Effector CD8-positive, alpha-beta T cell (primary cell): ENCODE data around the gene BNC2.
"Not testable (repeated sequence)": the region's sequence is repeated elsewhere in the genome, so short reads cannot be mapped to it uniquely, and the experiment has no call there.

Experiments
- DNase-seq: peaks from one replicate; lab custom pipeline; 2025; lab: John Stamatoyannopoulos, UW

The BNC2 gene

GRCh38 chr9:16500386-16500785 is 370.1 kb downstream of the BNC2 start:
- no peak for DNase-seq

GRCh38 chr9:16499892-16500291 is 370.6 kb downstream of the BNC2 start:
- no peak for DNase-seq

GRCh38 chr9:16496908-16497307 is 373.6 kb downstream of the BNC2 start:
- DNase-seq: no peak

- no peak for DNase-seq
Measured at GRCh38 chr9:16487915-16488314, 382.6 kb downstream of the BNC2 start.

- DNase-seq: no peak
Measured at GRCh38 chr9:16485575-16486321, 384.7 kb downstream of the BNC2 start.

GRCh38 chr9:16485160-16485559 is 385.3 kb downstream of the BNC2 start:
- no peak for DNase-seq

- no peak for DNase-seq
Measured at GRCh38 chr9:16484744-16485143, 385.7 kb downstream of the BNC2 start.

GRCh38 chr9:16484180-16484579 is 386.3 kb downstream of the BNC2 start:
- no peak for DNase-seq

GRCh38 chr9:16482764-16483163 is 387.7 kb downstream of the BNC2 start:
- no peak for DNase-seq

- not testable (repeated sequence) for DNase-seq
Measured at GRCh38 chr9:16480584-16480983, 389.9 kb downstream of the BNC2 start.

GRCh38 chr9:16475996-16476395 is 394.5 kb downstream of the BNC2 start:
- DNase-seq: no peak

- DNase-seq: no peak
Measured at GRCh38 chr9:16475257-16475656, 395.2 kb downstream of the BNC2 start.

- DNase-seq: no peak
Measured at GRCh38 chr9:16469184-16469583, 401.3 kb downstream of the BNC2 start.

GRCh38 chr9:16461851-16462250 is 408.6 kb downstream of the BNC2 start:
- no peak for DNase-seq

GRCh38 chr9:16461137-16461840 is 409.2 kb downstream of the BNC2 start:
- DNase-seq: no peak

- DNase-seq: no peak
Measured at GRCh38 chr9:16460696-16461095, 409.8 kb downstream of the BNC2 start.

- no peak for DNase-seq
Measured at GRCh38 chr9:16459421-16460148, 410.9 kb downstream of the BNC2 start.

- DNase-seq: no peak
Measured at GRCh38 chr9:16458696-16459420, 411.6 kb downstream of the BNC2 start.

- no peak for DNase-seq
Measured at GRCh38 chr9:16455842-16456241, 414.6 kb downstream of the BNC2 start.

- DNase-seq: no peak
Measured at GRCh38 chr9:16453390-16453789, 417.1 kb downstream of the BNC2 start.

GRCh38 chr9:16450578-16450977 is 419.9 kb downstream of the BNC2 start:
- DNase-seq: no peak

- DNase-seq: no peak
Measured at GRCh38 chr9:16450043-16450442, 420.4 kb downstream of the BNC2 start.
